ENCODE measurements around the gene TIGAR. TPM values are rescaled to one million over a fixed set of nuclear protein-coding genes. Genes with fewer than 3 reads are reported as not detected.

The TIGAR gene
- total RNA-seq, 1 donor from 2014 or later = 13.4 TPM

DNA sequence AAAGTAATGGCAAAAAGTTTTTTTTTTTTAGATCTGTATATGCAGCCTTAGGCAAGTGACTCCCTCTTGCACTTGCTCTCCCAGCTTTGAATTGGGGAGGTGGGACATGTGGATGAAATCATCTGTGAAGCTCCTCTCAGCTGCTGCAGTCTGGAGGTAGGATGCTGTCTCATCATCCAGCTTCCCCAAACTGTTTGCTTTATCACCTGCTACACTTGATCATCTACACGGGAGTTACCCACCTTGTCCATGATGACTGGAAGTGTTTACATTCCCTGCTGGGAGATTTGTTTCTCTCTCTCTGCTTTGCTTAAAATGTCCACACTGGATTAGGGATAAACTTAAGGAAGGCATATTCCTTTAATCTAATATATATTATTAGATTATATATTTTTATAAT, 67.0 kb downstream of the TIGAR start:
- H3K4me1 Mint-ChIP-seq = no peaks in the 10 kb centered on the region
- intact Hi-C loops (cut with micrococcal nuclease) = no loop called here
- H3K36me3 Mint-ChIP-seq (ENCODE audit: low read depth) = no peaks in the 10 kb centered on the region
- DNase-seq = no peak
- H3K4me3 Mint-ChIP-seq = no peak overlapping the region
- peaks cover 26% of the 10 kb centered on the region for H3K27me3 Mint-ChIP-seq
- H3K27ac Mint-ChIP-seq = no peak overlapping the region
- H3K9me3 Mint-ChIP-seq = no peaks in the 10 kb centered on the region

DNA sequence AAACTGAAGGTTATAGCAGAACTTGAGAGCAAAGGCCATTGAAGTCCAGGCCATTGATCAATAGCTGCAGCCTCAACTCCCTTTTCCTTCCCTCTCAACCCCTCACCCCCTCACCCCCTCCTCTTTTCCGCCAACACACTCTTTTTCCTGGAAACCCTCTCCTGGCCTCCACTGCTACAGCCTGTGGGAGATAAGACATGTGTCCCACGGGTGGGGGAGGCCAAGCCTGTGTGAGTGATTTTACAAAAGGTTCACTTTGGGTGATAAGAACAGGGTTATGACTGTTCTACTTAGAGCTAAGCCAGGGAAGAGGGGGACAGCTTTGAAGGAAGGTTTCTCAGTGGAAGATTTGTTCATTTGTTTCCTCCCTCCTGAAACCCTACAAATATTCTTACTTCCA, 67.6 kb downstream of the TIGAR start:
- Mint-ChIP-seq H3K4me3 (no peak overlapping the region), H3K27me3 (peaks cover 28% of the 10 kb centered on the region), H3K36me3 (ENCODE audit: low read depth) (no peaks in the 10 kb centered on the region), H3K9me3 (no peaks in the 10 kb centered on the region), H3K4me1 (no peaks in the 10 kb centered on the region), H3K27ac (no peak overlapping the region)
- DNase-seq = no peak
- intact Hi-C loops (cut with micrococcal nuclease) = no loop called here

- H3K4me3 Mint-ChIP-seq = no peak overlapping the region
- no peaks in the 10 kb centered on the region for H3K9me3 Mint-ChIP-seq
- H3K4me1 Mint-ChIP-seq = no peaks in the 10 kb centered on the region
- H3K27ac Mint-ChIP-seq = no peak overlapping the region
- H3K27me3 Mint-ChIP-seq = peaks cover 35% of the 10 kb centered on the region
- intact Hi-C loops (cut with micrococcal nuclease) = no loop called here
- no peaks in the 10 kb centered on the region for H3K36me3 Mint-ChIP-seq (ENCODE audit: low read depth)
- no peak for DNase-seq
These were observed 71.3 kb downstream of the TIGAR start for GRCh38 chr12:4392223-4392742.

GRCh38 chr12:4393211-4393610, 72.2 kb downstream of the TIGAR start:
- peaks cover 36% of the 10 kb centered on the region for H3K27me3 Mint-ChIP-seq

DNA sequence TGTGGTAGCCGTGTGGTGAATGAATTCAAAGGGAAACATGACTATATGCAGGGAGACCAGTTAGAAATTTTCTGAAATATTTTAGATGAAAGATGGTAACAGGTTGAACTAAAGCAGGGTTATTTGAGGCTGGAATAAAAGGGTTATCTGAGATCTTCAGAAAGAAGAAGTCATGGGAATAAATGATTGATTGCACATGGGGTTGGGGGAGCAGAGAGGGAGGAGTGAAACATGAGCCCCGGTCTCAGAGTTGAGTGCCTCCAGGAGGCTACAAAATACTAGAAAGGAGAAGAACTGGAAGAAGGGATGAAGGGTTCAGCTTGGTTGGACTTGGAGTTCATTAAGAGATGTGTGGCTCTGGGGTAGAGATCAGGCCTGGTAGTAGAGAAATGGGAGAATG, 74.8 kb downstream of the TIGAR start:
- Mint-ChIP-seq H3K4me3 (no peak overlapping the region), H3K9me3 (no peaks in the 10 kb centered on the region), H3K27ac (no peak overlapping the region), H3K27me3 (peaks cover 44% of the 10 kb centered on the region), H3K36me3 (ENCODE audit: low read depth) (no peaks in the 10 kb centered on the region), H3K4me1 (no peaks in the 10 kb centered on the region)
- intact Hi-C loops (cut with micrococcal nuclease) = no loop called here
- DNase-seq = no peak

More at GRCh38 chr12:4393211-4393610, 72.2 kb downstream of the TIGAR start:
- no peaks in the 10 kb centered on the region for H3K4me1 Mint-ChIP-seq
- no peaks in the 10 kb centered on the region for H3K9me3 Mint-ChIP-seq
- no peak for DNase-seq
- no peak overlapping the region for H3K4me3 Mint-ChIP-seq
- H3K36me3 Mint-ChIP-seq (ENCODE audit: low read depth) = no peaks in the 10 kb centered on the region
- intact Hi-C loops (cut with micrococcal nuclease) = no loop called here
- no peak overlapping the region for H3K27ac Mint-ChIP-seq

DNA sequence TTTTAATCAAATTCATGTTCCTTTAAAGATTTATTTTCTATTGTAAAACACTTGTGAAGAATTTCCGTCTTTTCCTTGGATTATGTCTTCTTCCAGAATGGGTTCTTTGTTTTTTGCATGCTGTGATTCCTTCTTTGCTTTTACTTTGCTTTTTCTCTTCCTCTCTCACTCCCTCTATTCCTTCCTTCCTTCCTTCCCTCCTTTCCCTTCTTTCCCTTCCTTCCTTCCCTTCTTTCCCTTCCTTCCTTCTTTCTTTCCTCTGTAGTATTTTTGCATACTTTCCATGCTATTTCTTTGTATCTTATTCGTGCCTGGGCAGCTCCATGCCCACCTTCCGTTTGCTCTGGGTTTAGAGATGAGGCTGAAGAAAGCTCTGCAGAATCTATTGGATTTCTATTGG, 80.1 kb downstream of the TIGAR start:
- Mint-ChIP-seq H3K27ac (no peak overlapping the region), H3K9me3 (no peaks in the 10 kb centered on the region), H3K4me3 (no peak overlapping the region), H3K27me3 (peaks cover 33% of the 10 kb centered on the region), H3K4me1 (no peaks in the 10 kb centered on the region), H3K36me3 (ENCODE audit: low read depth) (no peaks in the 10 kb centered on the region)
- intact Hi-C loops (cut with micrococcal nuclease) = no loop called here
- no peak for DNase-seq

DNA sequence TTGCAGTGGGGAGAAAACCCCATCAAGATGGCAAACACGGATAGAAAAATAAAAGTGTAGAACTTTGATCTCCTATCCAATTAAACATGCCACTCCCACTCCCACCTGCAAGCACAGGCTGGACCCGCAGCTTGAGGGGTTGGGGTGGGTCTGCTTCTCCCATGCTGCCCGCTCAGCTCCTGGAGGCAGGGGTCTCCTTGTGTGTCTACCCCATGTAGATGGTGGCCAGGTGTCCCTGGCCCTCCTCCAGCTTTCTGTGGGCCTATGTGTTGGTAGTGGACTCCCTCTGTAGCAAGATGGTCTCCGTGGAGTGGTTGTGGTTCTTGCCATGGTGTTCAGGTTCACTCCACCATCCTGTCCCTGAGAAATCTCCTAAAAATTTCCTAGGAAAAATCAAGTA, 82.0 kb downstream of the TIGAR start:
- no peaks in the 10 kb centered on the region for H3K36me3 Mint-ChIP-seq (ENCODE audit: low read depth)
- no peaks in the 10 kb centered on the region for H3K9me3 Mint-ChIP-seq
- H3K4me3 Mint-ChIP-seq = no peak overlapping the region
- peaks cover 28% of the 10 kb centered on the region for H3K27me3 Mint-ChIP-seq
- intact Hi-C loops (cut with micrococcal nuclease) = no loop called here
- no peaks in the 10 kb centered on the region for H3K4me1 Mint-ChIP-seq
- no peak for DNase-seq
- no peak overlapping the region for H3K27ac Mint-ChIP-seq

Other genes with a start within 250 kb of the TIGAR start
- gene CCND2, start 47.5 kb upstream of the TIGAR start, total RNA-seq = 607 and 615 TPM in 2 replicates
- not detected in 2 replicates for gene FGF23, start 58.5 kb downstream of the TIGAR start, total RNA-seq
- not detected in 2 replicates for gene FGF6, start 124.6 kb downstream of the TIGAR start, total RNA-seq
- gene RAD51AP1, start 217.7 kb downstream of the TIGAR start, total RNA-seq = 31.4 and 35.8 TPM in 2 replicates
- 26.6 and 29.9 TPM in 2 replicates for gene DYRK4, start 241.0 kb downstream of the TIGAR start, total RNA-seq

Data from activated CD4-positive, alpha-beta T cell treated with anti-CD3 and anti-CD28 coated beads, Interleukin-2, amount 10 ng/mL, durations not matched to agents 24 days and 14 days (primary cell).